ENCODE measurements around the gene TMEM240.
"Not testable (repeated sequence)": the region's sequence is repeated elsewhere in the genome, so short reads cannot be mapped to it uniquely, and the experiment has no call there.

The TMEM240 gene

GRCh38 chr1:1507305-1507704 lies 33.1 kb downstream of the TMEM240 start:
- H3K36me3 ChIP-seq (ENCODE audit: insufficient read depth, low read length): no peaks in the 10 kb centered on the region
- peaks cover 28% of the 10 kb centered on the region for H3K4me1 ChIP-seq (ENCODE audit: insufficient read depth, low read length)
- peaks cover 5% of the 10 kb centered on the region for H3K79me2 ChIP-seq (ENCODE audit: insufficient read depth, low read length)
- no peaks in the 10 kb centered on the region for H3K9me3 ChIP-seq (ENCODE audit: insufficient read depth, low read length, severe bottlenecking)
- H3K27me3 ChIP-seq (ENCODE audit: insufficient read depth, low read length, poor library complexity): no peaks in the 10 kb centered on the region
- no peak overlapping the region for H3K27ac ChIP-seq (ENCODE audit: low read length)
- TF ChIP-seq, protein P1, sequence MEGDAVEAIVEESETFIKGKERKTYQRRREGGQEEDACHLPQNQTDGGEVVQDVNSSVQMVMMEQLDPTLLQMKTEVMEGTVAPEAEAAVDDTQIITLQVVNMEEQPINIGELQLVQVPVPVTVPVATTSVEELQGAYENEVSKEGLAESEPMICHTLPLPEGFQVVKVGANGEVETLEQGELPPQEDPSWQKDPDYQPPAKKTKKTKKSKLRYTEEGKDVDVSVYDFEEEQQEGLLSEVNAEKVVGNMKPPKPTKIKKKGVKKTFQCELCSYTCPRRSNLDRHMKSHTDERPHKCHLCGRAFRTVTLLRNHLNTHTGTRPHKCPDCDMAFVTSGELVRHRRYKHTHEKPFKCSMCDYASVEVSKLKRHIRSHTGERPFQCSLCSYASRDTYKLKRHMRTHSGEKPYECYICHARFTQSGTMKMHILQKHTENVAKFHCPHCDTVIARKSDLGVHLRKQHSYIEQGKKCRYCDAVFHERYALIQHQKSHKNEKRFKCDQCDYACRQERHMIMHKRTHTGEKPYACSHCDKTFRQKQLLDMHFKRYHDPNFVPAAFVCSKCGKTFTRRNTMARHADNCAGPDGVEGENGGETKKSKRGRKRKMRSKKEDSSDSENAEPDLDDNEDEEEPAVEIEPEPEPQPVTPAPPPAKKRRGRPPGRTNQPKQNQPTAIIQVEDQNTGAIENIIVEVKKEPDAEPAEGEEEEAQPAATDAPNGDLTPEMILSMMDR (IDR thresholded peaks at IDR 0.05; ENCODE audit: borderline replicate concordance, extremely low read depth, low read length, poor library complexity, severe bottlenecking): no peak
- TF ChIP-seq EZH2 (IDR thresholded peaks at IDR 0.05; ENCODE audit: borderline replicate concordance, low read depth, low read length, severe bottlenecking): no peak
- H3K4me3 ChIP-seq (ENCODE audit: low read depth in 1 of 2, low read length in 2 of 2): no peak overlapping the region
- no peak overlapping the region for H3K4me2 ChIP-seq (ENCODE audit: insufficient read depth, low read length)
- no peaks in the 10 kb centered on the region for H4K20me1 ChIP-seq (ENCODE audit: insufficient read depth, low read length)
- no peak overlapping the region for H2AFZ ChIP-seq (ENCODE audit: low read depth, low read length)
- DNase-seq (no peak), ATAC-seq (ENCODE audit: insufficient read depth, low read depth) (no peak)
- H3K9ac ChIP-seq (ENCODE audit: low read depth, low read length): no peak overlapping the region

DNA sequence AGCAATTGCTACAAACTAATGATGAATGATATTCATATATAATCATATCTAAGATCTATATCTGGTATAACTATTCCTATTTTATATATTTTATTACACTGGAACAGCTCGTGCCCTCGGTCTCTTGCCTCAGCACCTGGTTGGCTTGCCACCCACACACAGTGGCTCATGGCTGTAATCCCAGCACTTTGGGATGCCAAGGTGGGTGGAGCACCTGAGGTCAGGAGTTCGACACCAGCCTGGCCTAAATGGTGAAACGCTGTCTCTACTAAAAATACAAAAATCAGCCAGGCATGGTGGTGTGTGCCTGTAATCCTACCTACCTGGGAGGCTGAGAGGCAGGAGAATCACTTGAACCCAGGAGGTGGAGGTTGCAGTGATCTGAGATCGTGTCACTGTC lies 34.6 kb downstream of the TMEM240 start:
- not testable (repeated sequence) for DNase-seq; H3K4me3 ChIP-seq (ENCODE audit: low read depth in 1 of 2, low read length in 2 of 2); H3K27ac ChIP-seq (ENCODE audit: low read length); H3K36me3 ChIP-seq (ENCODE audit: insufficient read depth, low read length); H3K79me2 ChIP-seq (ENCODE audit: insufficient read depth, low read length); H3K9ac ChIP-seq (ENCODE audit: low read depth, low read length); H2AFZ ChIP-seq (ENCODE audit: low read depth, low read length); ATAC-seq (ENCODE audit: insufficient read depth, low read depth); H4K20me1 ChIP-seq (ENCODE audit: insufficient read depth, low read length); H3K27me3 ChIP-seq (ENCODE audit: insufficient read depth, low read length, poor library complexity); H3K9me3 ChIP-seq (ENCODE audit: insufficient read depth, low read length, severe bottlenecking)
- Histone ChIP-seq H3K4me2 (ENCODE audit: insufficient read depth, low read length) (peak overlapping the region; percentile 59; the same call in 1 of the 2 replicates), H3K4me1 (ENCODE audit: insufficient read depth, low read length) (peaks cover 23% of the 10 kb centered on the region)

DNA sequence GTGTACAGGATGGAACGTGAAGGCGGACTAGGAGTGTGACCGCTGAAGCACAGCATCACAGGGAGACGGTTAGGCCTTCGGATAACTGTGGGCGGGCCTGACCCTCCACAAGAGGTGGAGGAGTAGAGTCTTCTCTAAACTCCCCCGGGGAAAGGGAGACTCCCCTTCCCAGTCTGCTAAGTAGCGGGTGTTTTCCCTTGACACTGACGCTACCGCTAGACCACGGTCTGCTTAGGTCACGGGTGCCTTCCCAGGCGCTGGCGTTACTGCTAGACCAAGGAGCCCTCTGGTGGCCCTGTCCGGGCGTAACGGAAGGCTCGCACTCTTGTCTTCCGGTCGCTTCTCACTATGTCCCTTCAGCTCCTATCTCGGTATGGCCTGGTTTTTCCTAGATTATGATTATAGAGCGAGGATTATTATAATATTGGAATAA lies 35.0 kb downstream of the TMEM240 start:
- H3K9ac ChIP-seq (ENCODE audit: low read depth, low read length): peak overlapping the region; percentile 20; the same call in 1 of the 2 replicates

GRCh38 chr1:1504777-1505365 lies 35.6 kb downstream of the TMEM240 start:
- Histone ChIP-seq H3K4me1 (ENCODE audit: insufficient read depth, low read length) (peaks cover 19% of the 10 kb centered on the region), H3K4me3 (ENCODE audit: low read depth in 1 of 2, low read length in 2 of 2) (peak overlapping the region in 1 of 2 experiments; percentile 45; a peak in 2 of 4 replicates), H3K9ac (ENCODE audit: low read depth, low read length) (peak overlapping the region; percentile 20; the same call in 1 of the 2 replicates), H3K27ac (ENCODE audit: low read length) (peak overlapping the region; percentile 59), H2AFZ (ENCODE audit: low read depth, low read length) (peak overlapping the region; percentile 95), H3K4me2 (ENCODE audit: insufficient read depth, low read length) (peak overlapping the region; percentile 59)
- not testable (repeated sequence) for H3K36me3 ChIP-seq (ENCODE audit: insufficient read depth, low read length); H3K27me3 ChIP-seq (ENCODE audit: insufficient read depth, low read length, poor library complexity); H4K20me1 ChIP-seq (ENCODE audit: insufficient read depth, low read length); H3K9me3 ChIP-seq (ENCODE audit: insufficient read depth, low read length, severe bottlenecking); H3K79me2 ChIP-seq (ENCODE audit: insufficient read depth, low read length)
- ATAC-seq (ENCODE audit: insufficient read depth, low read depth): peak; percentile 78
- TF ChIP-seq, protein P1 (IDR thresholded peaks at IDR 0.05; ENCODE audit: borderline replicate concordance, extremely low read depth, low read length, poor library complexity, severe bottlenecking): peak; percentile 74
- DNase-seq: peak; percentile 86

More for the DNA sequence above, 35.0 kb downstream of the TMEM240 start:
- peaks cover 19% of the 10 kb centered on the region for H3K4me1 ChIP-seq (ENCODE audit: insufficient read depth, low read length)
- DNase-seq (peak; percentile 36), ATAC-seq (ENCODE audit: insufficient read depth, low read depth) (peak; percentile 47)
- H3K4me3 ChIP-seq (ENCODE audit: low read depth in 1 of 2, low read length in 2 of 2): peak overlapping the region in 1 of 2 experiments; percentile 45; a peak in 1 of 4 replicates
- not testable (repeated sequence) for H3K27me3 ChIP-seq (ENCODE audit: insufficient read depth, low read length, poor library complexity); H3K79me2 ChIP-seq (ENCODE audit: insufficient read depth, low read length); H3K9me3 ChIP-seq (ENCODE audit: insufficient read depth, low read length, severe bottlenecking); H4K20me1 ChIP-seq (ENCODE audit: insufficient read depth, low read length); H3K36me3 ChIP-seq (ENCODE audit: insufficient read depth, low read length)
- 0 out of 2 replicates have a peak overlapping the region, but pooled peaks have one; percentile 59 for H3K27ac ChIP-seq (ENCODE audit: low read length)
- H2AFZ ChIP-seq (ENCODE audit: low read depth, low read length): peak overlapping the region; percentile 95
- H3K4me2 ChIP-seq (ENCODE audit: insufficient read depth, low read length): peak overlapping the region; percentile 59

DNA sequence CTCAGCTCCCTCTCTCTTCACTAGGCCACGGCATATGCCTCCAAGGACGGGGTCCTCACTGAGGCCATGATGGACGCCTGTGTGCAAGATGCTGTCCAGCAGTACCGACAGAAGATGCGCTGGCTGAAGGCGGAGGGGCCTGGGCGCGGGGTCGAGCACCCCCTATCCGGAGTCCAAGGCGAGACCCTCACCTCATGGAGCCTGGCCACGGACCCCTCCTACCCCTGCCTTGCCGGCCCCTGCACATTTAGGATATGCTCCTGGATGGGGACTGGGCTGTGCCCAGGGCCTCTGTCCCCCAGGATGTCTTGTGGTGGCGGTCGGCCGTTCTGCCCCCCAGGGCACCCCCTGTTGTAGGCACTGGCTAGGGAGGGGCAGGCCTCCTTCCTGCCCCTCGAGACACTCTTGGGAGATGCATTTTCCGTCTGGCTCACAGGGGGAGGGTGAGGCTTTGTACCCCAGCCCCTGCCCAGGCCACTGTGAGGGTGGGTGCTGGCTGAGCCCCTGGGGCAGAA lies 44.9 kb downstream of the TMEM240 start:
- not testable (repeated sequence) for H3K9me3 ChIP-seq (ENCODE audit: insufficient read depth, low read length, severe bottlenecking); DNase-seq; H4K20me1 ChIP-seq (ENCODE audit: insufficient read depth, low read length); H3K79me2 ChIP-seq (ENCODE audit: insufficient read depth, low read length); H3K27ac ChIP-seq (ENCODE audit: low read length); H3K4me3 ChIP-seq (ENCODE audit: low read depth in 1 of 2, low read length in 2 of 2); H3K27me3 ChIP-seq (ENCODE audit: insufficient read depth, low read length, poor library complexity); H3K4me1 ChIP-seq (ENCODE audit: insufficient read depth, low read length); H2AFZ ChIP-seq (ENCODE audit: low read depth, low read length); H3K4me2 ChIP-seq (ENCODE audit: insufficient read depth, low read length); H3K9ac ChIP-seq (ENCODE audit: low read depth, low read length)
- H3K36me3 ChIP-seq (ENCODE audit: insufficient read depth, low read length): peaks cover 40% of the 10 kb centered on the region
- ATAC-seq (ENCODE audit: insufficient read depth, low read depth): peak; percentile 12; the same call in 2 of the 3 replicates

DNA sequence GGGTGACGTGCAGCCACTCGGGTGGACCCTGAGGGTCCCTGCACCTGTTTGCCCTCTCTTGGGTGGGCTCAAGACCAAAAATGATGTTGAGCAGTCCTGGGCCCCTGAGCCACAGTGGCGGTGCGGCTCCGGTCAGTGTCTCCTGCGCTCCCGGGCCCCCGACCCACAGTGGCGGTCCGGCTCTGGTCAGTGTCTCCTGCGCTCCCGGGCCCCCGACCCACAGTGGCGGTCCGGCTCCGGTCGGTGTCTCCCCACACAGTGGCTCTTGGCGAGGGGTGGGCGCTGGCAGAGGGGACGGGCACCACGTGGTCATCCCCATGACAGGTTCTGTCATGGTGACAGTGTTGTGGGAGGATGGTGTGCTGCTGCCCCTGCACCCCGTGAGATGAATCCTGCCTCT lies 46.1 kb downstream of the TMEM240 start:
- not testable (repeated sequence) for ATAC-seq (ENCODE audit: insufficient read depth, low read depth); H3K79me2 ChIP-seq (ENCODE audit: insufficient read depth, low read length); H2AFZ ChIP-seq (ENCODE audit: low read depth, low read length); H3K9ac ChIP-seq (ENCODE audit: low read depth, low read length); H3K4me2 ChIP-seq (ENCODE audit: insufficient read depth, low read length); H4K20me1 ChIP-seq (ENCODE audit: insufficient read depth, low read length); H3K27me3 ChIP-seq (ENCODE audit: insufficient read depth, low read length, poor library complexity); H3K9me3 ChIP-seq (ENCODE audit: insufficient read depth, low read length, severe bottlenecking); H3K4me1 ChIP-seq (ENCODE audit: insufficient read depth, low read length); H3K27ac ChIP-seq (ENCODE audit: low read length); H3K4me3 ChIP-seq (ENCODE audit: low read depth in 1 of 2, low read length in 2 of 2); DNase-seq
- H3K36me3 ChIP-seq (ENCODE audit: insufficient read depth, low read length): peaks cover 52% of the 10 kb centered on the region

All from DND-41 (cell line).